Vagina (tissue), 2 donors: ENCODE measurements around the gene CTU2. TPM values are rescaled to one million over a fixed set of nuclear protein-coding genes. Genes with fewer than 3 reads are reported as not detected.
A peak's percentile ranks its signal among the peaks of the same experiment; 100 is the strongest.

Source experiments
- DNase-seq, 2 donors: peaks; one replicate each; pipeline ENCODE4 v3.0.0-alpha.2; 2017; ENCODE audit errors: extremely low spot score in 2 of 2
- H3K27ac ChIP-seq: fragments of 200-600 bp; sonication (generic); one replicate; pipeline ENCODE4 v1.5.1; 2019
- H3K27me3 ChIP-seq: fragments of 200-600 bp; sonication (generic); one replicate; pipeline ENCODE4 v1.5.1; 2019
- H3K36me3 ChIP-seq, 2 donors: fragments of 200-600 bp; sonication (generic); one replicate each; pipeline ENCODE4 v1.5.1; 2017 to 2019
- H3K4me1 ChIP-seq: fragments of 200-600 bp; sonication (generic); one replicate; pipeline ENCODE4 v1.5.1; 2019
- H3K4me3 ChIP-seq, 2 donors: fragments of 200-600 bp; sonication (generic); 1 replicate in 1 of 2; 2 replicates in 1 of 2; pipeline ENCODE4 v1.5.1; 2016 to 2019
- H3K9me3 ChIP-seq: fragments of 200-600 bp; sonication (generic); one replicate; pipeline ENCODE4 v1.5.1; 2019
- CTCF ChIP-seq, 3 experiments: fragments of 450-650 bp in 2 of 3; fragments of 200-600 bp in 1 of 3; sonication (generic) in 1 of 3; IDR thresholded peaks; one replicate each; pipeline ENCODE4 v1.5.1; 2017 to 2019; ENCODE audit warnings: antibody characterized with exemption in 3 of 3, mild to moderate bottlenecking in 2 of 3, moderate library complexity in 2 of 3
- POLR2A ChIP-seq, 2 donors: fragments of 450-650 bp; IDR thresholded peaks; one replicate each; pipeline ENCODE4 v1.6.1; 2017; ENCODE audit warnings: antibody characterized with exemption in 2 of 2, mild to moderate bottlenecking in 2 of 2, moderate library complexity in 2 of 2
- POLR2AphosphoS5 ChIP-seq, 2 donors: sonication (generic); formaldehyde crosslinking; IDR thresholded peaks; one replicate each; pipeline ENCODE4 v1.9.0; 2017; ENCODE audit warnings: antibody characterized with exemption in 2 of 2, mild to moderate bottlenecking in 2 of 2, low read depth in 1 of 2; ENCODE audit not compliant: insufficient read depth in 1 of 2
- intact Hi-C: fragments of 100-400 bp; cut with DNase I; formaldehyde crosslinking; loops from one replicate; pipeline ENCODE4 v1.15.1; 2023
- total RNA-seq: library from RNA; depleted of rRNA; stranded (reverse); fragments of >200 nt; gene quantifications from one replicate; pipeline ENCODE4 v1.2.3, GENCODE V29; 2016

The CTU2 gene
- total RNA-seq, 1 donor from 2014 or later, result 7.9 TPM

- no peak for DNase-seq
These were observed 37.6 kb downstream of the CTU2 start for GRCh38 chr16:88743693-88744576.

GRCh38 chr16:88744577-88745521, 38.5 kb downstream of the CTU2 start:
- no peak for TF ChIP-seq POLR2A (IDR thresholded peaks at IDR 0.05)
- TF ChIP-seq POLR2AphosphoS5 (IDR thresholded peaks at IDR 0.05; ENCODE audit: insufficient read depth in 1 of 2, low read depth in 1 of 2), result no peak
- no peak for TF ChIP-seq CTCF (IDR thresholded peaks at IDR 0.05)
- H3K27ac ChIP-seq, result no peak overlapping the region
- intact Hi-C loops, result loop anchor here (5.0 to 10.0 kb wide), 2 partner anchors 60 to 977 kb away; partner anchors contain the start of genes SNAI3, VPS9D1 and ZNF276
- H3K36me3 ChIP-seq, result no peaks in the 10 kb centered on the region
- H3K4me3 ChIP-seq, result no peak overlapping the region
- no peaks in the 10 kb centered on the region for H3K27me3 ChIP-seq
- H3K9me3 ChIP-seq, result no peaks in the 10 kb centered on the region
- no peak for DNase-seq
- H3K4me1 ChIP-seq, result peaks cover 56% of the 10 kb centered on the region

More at GRCh38 chr16:88743693-88744576, 37.6 kb downstream of the CTU2 start:
- no peaks in the 10 kb centered on the region for H3K27me3 ChIP-seq
- intact Hi-C loops, result loop anchor here (5.0 to 10.0 kb wide), 2 partner anchors 59 to 978 kb away; partner anchors contain the start of genes SNAI3, VPS9D1 and ZNF276
- no peaks in the 10 kb centered on the region for H3K9me3 ChIP-seq
- TF ChIP-seq POLR2A (IDR thresholded peaks at IDR 0.05) (no peak), POLR2AphosphoS5 (IDR thresholded peaks at IDR 0.05; ENCODE audit: insufficient read depth in 1 of 2, low read depth in 1 of 2) (no peak), CTCF (IDR thresholded peaks at IDR 0.05) (peak; percentile 64 to 84 (median 79))
- H3K4me3 ChIP-seq, result no peak overlapping the region
- H3K36me3 ChIP-seq, result no peaks in the 10 kb centered on the region
- peaks cover 65% of the 10 kb centered on the region for H3K4me1 ChIP-seq
- no peak overlapping the region for H3K27ac ChIP-seq

- Histone ChIP-seq H3K36me3 (no peaks in the 10 kb centered on the region), H3K27ac (peak overlapping the region; percentile 71), H3K27me3 (no peaks in the 10 kb centered on the region), H3K9me3 (no peaks in the 10 kb centered on the region), H3K4me1 (peaks cover 49% of the 10 kb centered on the region), H3K4me3 (no peak overlapping the region)
- TF ChIP-seq CTCF (IDR thresholded peaks at IDR 0.05), result no peak
- TF ChIP-seq POLR2AphosphoS5 (IDR thresholded peaks at IDR 0.05; ENCODE audit: insufficient read depth in 1 of 2, low read depth in 1 of 2), result peak in 1 of 2 donors; percentile 8
- TF ChIP-seq POLR2A (IDR thresholded peaks at IDR 0.05), result no peak
- intact Hi-C loops, result loop anchor here (10.0 kb wide), 1 partner anchor 62 kb away; the partner anchor contains the start of gene SNAI3
- DNase-seq, result no peak
These were observed 40.2 kb downstream of the CTU2 start for GRCh38 chr16:88746506-88746905.

GRCh38 chr16:88747588-88748301, 41.4 kb downstream of the CTU2 start:
- TF ChIP-seq POLR2AphosphoS5 (IDR thresholded peaks at IDR 0.05; ENCODE audit: insufficient read depth in 1 of 2, low read depth in 1 of 2) (no peak), CTCF (IDR thresholded peaks at IDR 0.05) (no peak), POLR2A (IDR thresholded peaks at IDR 0.05) (no peak)
- Histone ChIP-seq H3K4me3 (no peak overlapping the region), H3K27ac (no peak overlapping the region), H3K36me3 (no peaks in the 10 kb centered on the region), H3K9me3 (no peaks in the 10 kb centered on the region), H3K4me1 (peaks cover 49% of the 10 kb centered on the region), H3K27me3 (no peaks in the 10 kb centered on the region)
- no peak for DNase-seq
- intact Hi-C loops, result loop anchor here (10.0 kb wide), 1 partner anchor 63 kb away; the partner anchor contains the start of gene SNAI3
